ENCODE data around the gene PTPRD.
A peak's percentile ranks its signal among the peaks of the same experiment; 100 is the strongest.
"Not testable (repeated sequence)": the region's sequence is repeated elsewhere in the genome, so short reads cannot be mapped to it uniquely, and the experiment has no call there.

The PTPRD gene

DNA sequence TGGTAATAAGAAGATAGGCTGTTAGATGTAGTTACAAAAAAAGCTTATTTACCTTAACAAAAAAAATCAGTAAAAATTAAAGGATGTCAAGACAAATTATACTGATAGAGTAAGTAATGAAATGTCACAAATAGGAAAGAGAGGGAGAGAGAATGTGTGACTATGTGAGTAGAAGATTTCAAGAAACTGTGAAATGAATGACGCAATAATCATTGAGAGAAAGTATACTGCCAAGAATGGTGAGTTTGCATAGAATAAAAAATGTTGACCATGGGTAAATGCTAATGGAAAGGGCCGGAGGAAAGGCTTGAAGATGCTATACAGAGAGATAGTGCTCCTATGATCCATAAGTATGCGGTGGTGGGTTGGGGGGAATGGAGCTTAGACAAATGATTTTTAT, 100.7 kb downstream of the PTPRD start:
- TF ChIP-seq, protein P1, sequence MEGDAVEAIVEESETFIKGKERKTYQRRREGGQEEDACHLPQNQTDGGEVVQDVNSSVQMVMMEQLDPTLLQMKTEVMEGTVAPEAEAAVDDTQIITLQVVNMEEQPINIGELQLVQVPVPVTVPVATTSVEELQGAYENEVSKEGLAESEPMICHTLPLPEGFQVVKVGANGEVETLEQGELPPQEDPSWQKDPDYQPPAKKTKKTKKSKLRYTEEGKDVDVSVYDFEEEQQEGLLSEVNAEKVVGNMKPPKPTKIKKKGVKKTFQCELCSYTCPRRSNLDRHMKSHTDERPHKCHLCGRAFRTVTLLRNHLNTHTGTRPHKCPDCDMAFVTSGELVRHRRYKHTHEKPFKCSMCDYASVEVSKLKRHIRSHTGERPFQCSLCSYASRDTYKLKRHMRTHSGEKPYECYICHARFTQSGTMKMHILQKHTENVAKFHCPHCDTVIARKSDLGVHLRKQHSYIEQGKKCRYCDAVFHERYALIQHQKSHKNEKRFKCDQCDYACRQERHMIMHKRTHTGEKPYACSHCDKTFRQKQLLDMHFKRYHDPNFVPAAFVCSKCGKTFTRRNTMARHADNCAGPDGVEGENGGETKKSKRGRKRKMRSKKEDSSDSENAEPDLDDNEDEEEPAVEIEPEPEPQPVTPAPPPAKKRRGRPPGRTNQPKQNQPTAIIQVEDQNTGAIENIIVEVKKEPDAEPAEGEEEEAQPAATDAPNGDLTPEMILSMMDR (IDR thresholded peaks at IDR 0.05; ENCODE audit: low read depth, low read length), result no peak
- no peak overlapping the region for H3K4me3 ChIP-seq (ENCODE audit: low read depth, low read length)

DNA sequence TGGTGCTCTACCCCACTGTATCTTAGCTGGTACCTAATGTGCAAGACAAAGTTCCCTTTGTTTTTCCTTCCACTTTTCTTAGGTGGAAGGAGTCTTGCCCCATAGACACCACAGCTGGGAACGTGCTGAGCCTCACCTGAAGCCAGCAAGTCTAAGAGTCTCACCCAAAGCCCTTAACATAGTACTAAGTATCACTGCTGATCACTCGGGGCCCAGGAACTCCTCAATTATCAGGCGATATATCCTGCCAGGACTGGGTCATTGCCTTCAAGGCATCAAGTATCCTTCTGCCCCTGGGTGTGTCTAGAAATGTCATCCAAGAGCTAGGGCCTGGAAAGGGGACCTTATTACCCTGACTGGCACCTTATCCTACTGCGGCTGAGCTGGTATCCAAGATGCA, 123.9 kb downstream of the PTPRD start:
- no peak overlapping the region for H3K4me3 ChIP-seq (ENCODE audit: low read depth, low read length)
- TF ChIP-seq, protein P1 (IDR thresholded peaks at IDR 0.05; ENCODE audit: low read depth, low read length), result no peak

DNA sequence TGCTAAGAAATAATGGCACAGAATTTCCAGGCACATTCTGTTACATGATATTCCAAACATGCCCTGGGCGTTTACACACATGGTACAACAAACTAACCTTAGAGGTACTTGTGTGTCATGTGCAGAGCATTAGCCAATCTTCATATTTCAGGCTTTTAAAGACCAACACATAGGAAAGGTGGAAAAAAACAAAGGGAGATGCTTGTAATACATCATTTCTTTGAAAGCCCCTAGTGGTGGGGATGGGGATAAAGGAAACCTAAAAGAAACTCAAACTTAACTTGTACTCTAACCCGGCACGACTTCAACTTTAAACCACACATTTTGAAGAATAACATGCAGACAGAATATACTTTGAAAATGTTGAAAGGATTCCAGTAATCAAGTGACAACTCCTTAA, 133.6 kb downstream of the PTPRD start:
- TF ChIP-seq, protein P1 (IDR thresholded peaks at IDR 0.05; ENCODE audit: low read depth, low read length), result peak; percentile 8; the same call in 1 of the 2 replicates
- H3K4me3 ChIP-seq (ENCODE audit: low read depth, low read length), result no peak overlapping the region

DNA sequence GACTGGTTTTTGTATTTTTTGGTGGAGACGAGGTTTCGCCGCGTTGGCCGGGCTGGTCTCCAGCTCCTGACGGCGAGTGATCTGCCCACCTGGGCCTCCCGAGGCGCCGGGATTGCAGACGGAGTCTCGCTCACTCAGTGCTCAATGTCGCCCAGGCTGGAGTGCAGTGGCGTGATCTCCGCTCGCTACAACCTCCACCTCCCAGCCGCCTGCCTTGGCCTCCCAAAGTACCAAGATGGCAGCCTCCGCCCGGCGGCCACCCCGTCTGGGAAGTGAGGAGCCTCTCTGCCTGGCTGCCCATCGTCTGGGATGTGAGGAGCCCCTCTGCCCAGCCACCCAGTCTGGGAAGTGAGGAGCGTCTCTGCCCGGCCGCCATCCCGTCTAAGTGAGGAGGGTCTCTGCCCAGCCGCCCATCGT, 163.6 kb downstream of the PTPRD start:
- H3K4me3 ChIP-seq (ENCODE audit: low read depth, low read length), result not testable (repeated sequence)

DNA sequence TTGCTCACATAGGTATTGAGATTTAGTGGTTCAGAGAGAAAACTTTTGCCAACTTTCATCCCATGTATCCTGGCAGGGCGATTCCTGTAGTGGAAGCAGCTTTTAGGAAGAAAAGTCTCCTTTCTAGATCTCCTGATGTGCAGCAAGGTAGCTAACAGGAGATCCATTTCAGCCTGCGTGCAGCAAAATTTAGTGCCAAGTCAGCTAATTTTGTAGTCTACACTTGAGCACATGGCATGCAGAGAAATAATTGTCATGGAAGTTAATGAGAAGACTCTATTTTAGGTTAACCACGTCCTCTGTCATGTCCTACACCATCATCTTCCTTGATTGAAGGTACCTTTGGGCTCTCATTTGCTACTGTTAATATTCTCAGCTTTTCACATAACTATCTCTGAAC, 165.8 kb downstream of the PTPRD start:
- no peak overlapping the region for H3K4me3 ChIP-seq (ENCODE audit: low read depth, low read length)
- TF ChIP-seq, protein P1 (IDR thresholded peaks at IDR 0.05; ENCODE audit: low read depth, low read length), result no peak

DNA sequence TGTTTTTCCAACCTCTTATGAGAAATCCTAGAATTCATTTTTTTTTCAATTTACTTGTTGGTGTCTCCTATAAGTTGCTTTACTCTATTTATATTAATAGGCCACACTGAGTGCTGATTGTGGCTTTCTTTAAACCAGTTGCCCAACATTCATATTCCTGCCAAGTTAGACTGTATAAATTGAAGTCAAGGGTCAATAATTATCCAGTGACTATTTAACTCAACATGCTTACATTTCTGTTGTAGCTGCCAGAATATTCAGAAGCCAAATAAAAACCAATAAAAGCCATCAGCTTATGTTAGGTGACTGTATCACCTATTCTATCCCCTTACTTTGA, 169.0 kb downstream of the PTPRD start:
- TF ChIP-seq, protein P1 (IDR thresholded peaks at IDR 0.05; ENCODE audit: low read depth, low read length), result no peak
- no peak overlapping the region for H3K4me3 ChIP-seq (ENCODE audit: low read depth, low read length)

DNA sequence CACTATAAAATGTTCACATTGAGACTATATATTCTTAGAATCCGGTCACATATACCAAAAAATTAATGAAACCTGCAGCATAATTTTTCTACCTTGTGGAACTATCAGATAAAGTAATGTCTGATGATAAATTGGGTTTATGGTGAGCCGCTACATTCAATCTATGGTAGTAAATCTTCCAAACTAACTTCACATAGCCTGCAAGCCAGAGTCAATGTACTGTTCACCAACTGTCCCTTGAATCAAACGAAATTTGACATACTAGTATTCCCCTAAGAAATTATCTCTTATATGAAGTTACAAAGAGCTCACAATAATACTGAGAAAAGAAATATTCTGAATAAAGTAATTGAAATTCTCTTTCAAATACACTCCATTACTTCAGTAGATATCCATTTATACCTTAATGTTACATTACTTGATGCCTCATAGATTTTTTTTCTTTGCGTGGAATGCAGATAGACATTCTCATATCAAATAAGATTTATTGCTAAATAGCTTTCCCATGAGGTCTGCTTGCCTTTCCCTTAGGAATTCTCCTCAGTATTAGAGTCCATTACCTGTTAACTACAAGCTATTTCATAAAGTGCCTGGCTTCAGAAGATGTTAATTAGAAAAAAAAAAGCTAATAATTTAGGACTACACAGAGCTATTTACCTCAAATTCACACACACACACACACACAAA, 169.5 kb downstream of the PTPRD start:
- TF ChIP-seq, protein P1 (IDR thresholded peaks at IDR 0.05; ENCODE audit: low read depth, low read length), result no peak

DNA sequence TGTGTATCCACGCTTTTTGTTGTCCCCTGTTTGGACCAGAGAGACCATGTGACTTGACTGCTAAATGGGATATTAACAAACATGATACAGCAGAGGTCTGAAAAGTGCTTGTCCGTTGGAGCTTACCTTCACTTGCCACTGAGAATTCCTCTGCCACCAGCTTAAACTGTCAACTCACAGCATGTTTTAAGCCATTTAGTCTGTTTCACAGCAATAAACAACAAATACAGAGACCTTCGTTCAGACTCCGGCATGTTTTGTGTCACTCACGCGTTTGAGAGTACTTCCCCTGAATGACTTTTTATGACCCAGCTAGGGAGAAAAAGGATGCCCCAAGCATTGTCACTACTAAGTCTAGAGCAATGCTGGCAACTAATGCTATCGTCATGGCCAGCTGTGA, 173.8 kb downstream of the PTPRD start:
- H3K4me3 ChIP-seq (ENCODE audit: low read depth, low read length), result no peak overlapping the region
- TF ChIP-seq, protein P1 (IDR thresholded peaks at IDR 0.05; ENCODE audit: low read depth, low read length), result no peak

More for the DNA sequence above, 169.5 kb downstream of the PTPRD start:
- H3K4me3 ChIP-seq (ENCODE audit: low read depth, low read length), result no peak overlapping the region
